K562 (cell line): ENCODE data around the gene SLC34A1. TPM values are rescaled to one million over a fixed set of nuclear protein-coding genes. Genes with fewer than 3 reads are reported as not detected.

Experiments used
- BCL6 ChIP-seq: fragments of 250-450 bp; sonication (Bioruptor Pico); IDR thresholded peaks from 2 replicates; pipeline ENCODE4 v1.4.0; 2020
- CREB5 ChIP-seq: fragments of 250-450 bp; sonication (Bioruptor Pico); IDR thresholded peaks from 2 replicates; pipeline ENCODE4 v1.5.0; 2020; ENCODE audit warnings: mild to moderate bottlenecking
- FIP1L1 ChIP-seq: fragments of 200-400 bp; formaldehyde crosslinking; IDR thresholded peaks from 2 replicates; pipeline ENCODE4 v1.6.1; 2018; ENCODE audit warnings: mild to moderate bottlenecking, low read depth, low read length; ENCODE audit not compliant: poor library complexity, severe bottlenecking
- GATAD2B ChIP-seq: fragments of 450-650 bp; IDR thresholded peaks from 2 replicates; pipeline ENCODE4 v1.6.1; 2017; ENCODE audit warnings: mild to moderate bottlenecking, borderline replicate concordance
- GTF2F1 ChIP-seq: IDR thresholded peaks from 2 replicates; pipeline ENCODE4 v1.6.1; 2011; ENCODE audit warnings: low read depth, low read length, improper control_type of control experiment
- HDAC2 ChIP-seq: fragments of 450-650 bp; IDR thresholded peaks from 2 replicates; pipeline ENCODE4 v1.6.1; 2016; ENCODE audit warnings: mild to moderate bottlenecking
- HNRNPL ChIP-seq: fragments of 200-400 bp; formaldehyde crosslinking; IDR thresholded peaks from 2 replicates; pipeline ENCODE4 v1.6.1; 2017; ENCODE audit warnings: low read depth, mild to moderate bottlenecking, low read length
- MAFG ChIP-seq: fragments of 450-650 bp; conservative IDR thresholded peaks from 2 replicates; pipeline ENCODE4 v1.6.1; 2016; ENCODE audit warnings: missing genetic modification characterization, missing compliant biosample characterization
- MAZ ChIP-seq, 2 experiments: fragments of 450-650 bp in 1 of 2; sonication (generic) in 1 of 2; formaldehyde crosslinking; IDR thresholded peaks in 1 of 2; conservative IDR thresholded peaks in 1 of 2; 2 replicates each; pipeline versions ENCODE4 v1.4.0 to v1.5.0; 2020; ENCODE audit warnings: mild to moderate bottlenecking in 1 of 2, missing genetic modification reagents in 1 of 2
- NFIC ChIP-seq: fragments of 450-650 bp; IDR thresholded peaks from 2 replicates; pipeline ENCODE4 v1.6.1; 2017; ENCODE audit warnings: mild to moderate bottlenecking, inconsistent platforms
- PHF20 ChIP-seq: fragments of 450-650 bp; IDR thresholded peaks from 2 replicates; pipeline ENCODE4 v1.6.1; 2018; ENCODE audit not compliant: partially characterized antibody
- SETDB1 ChIP-seq: IDR thresholded peaks from one replicate; pipeline ENCODE4 v1.6.1; 2012; ENCODE audit warnings: low read length, control low read depth, inconsistent platforms
- SMARCE1 ChIP-seq: fragments of 450-650 bp; IDR thresholded peaks from 2 replicates; pipeline ENCODE4 v1.7.1; 2016; ENCODE audit warnings: mild to moderate bottlenecking
- TBL1XR1 ChIP-seq, 2 experiments: IDR thresholded peaks; 2 replicates each; pipeline ENCODE4 v1.6.1; 2012; ENCODE audit warnings: improper control_type of control experiment in 2 of 2, low read length in 2 of 2, mild to moderate bottlenecking in 1 of 2
- TCF3 ChIP-seq: sonication (generic); formaldehyde crosslinking; IDR thresholded peaks from 2 replicates; pipeline ENCODE4 v1.4.0; 2020; ENCODE audit warnings: mild to moderate bottlenecking, missing genetic modification reagents
- ZKSCAN1 ChIP-seq: fragments of 150-350 bp; IDR thresholded peaks from 2 replicates; pipeline ENCODE4 v1.6.1; 2016; ENCODE audit warnings: low read depth, low read length
- ZNF23 ChIP-seq: fragments of 250-450 bp; sonication (Bioruptor Pico); IDR thresholded peaks from 2 replicates; pipeline ENCODE4 v1.4.0; 2020; ENCODE audit warnings: mild to moderate bottlenecking
- ZNF384 ChIP-seq: IDR thresholded peaks from 2 replicates; pipeline ENCODE4 v1.6.1; 2012; ENCODE audit warnings: low read depth, low read length, improper control_type of control experiment
- ZNF76 ChIP-seq: fragments of 250-450 bp; sonication (Bioruptor Pico); IDR thresholded peaks from 2 replicates; pipeline ENCODE4 v1.4.0; 2020; ENCODE audit warnings: mild to moderate bottlenecking, moderate library complexity, borderline replicate concordance
- ZNF830 ChIP-seq: fragments of 250-450 bp; sonication (Bioruptor Pico); IDR thresholded peaks from 2 replicates; pipeline ENCODE4 v1.5.0; 2021; ENCODE audit warnings: mild to moderate bottlenecking
- polyA plus RNA-seq, 8 experiments: library from polyadenylated mRNA; depleted of rRNA in 4 of 8; stranded (reverse) in 5 of 8; unstranded in 3 of 8; fragments of >200 nt; fragmentation: Nextera tagmentation in 2 of 8; fragmentation: Illumina TruSeq in 1 of 8; extraction: Ambion mirVana in 2 of 8; extraction: Trizol in 1 of 8; gene quantifications; 2 replicates each; pipeline versions ENCODE4 v1.2.1 to v1.2.3, GENCODE V29; 2011 to 2014; ENCODE audit warnings: inconsistent platforms in 1 of 8, missing spikeins in 1 of 8
- total RNA-seq, 7 experiments: library from RNA; depleted of rRNA in 6 of 7; stranded (reverse); fragments of >200 nt in 6 of 7; fragmentation: Illumina TruSeq in 2 of 7; extraction: Trizol in 2 of 7; gene quantifications; 2 replicates each; pipeline versions ENCODE4 v1.2.1 to v1.2.3, GENCODE V29; 2011 to 2021; ENCODE audit warnings: low replicate concordance in 1 of 7
- TF ChIP-seq, protein P1 (sequence below): fragments of 200-400 bp; formaldehyde crosslinking; IDR thresholded peaks from 2 replicates; pipeline ENCODE4 v1.6.1; 2017; ENCODE audit warnings: mild to moderate bottlenecking, low read depth, low read length, moderate library complexity
- TF ChIP-seq, protein P2 (sequence below): fragments of 250-450 bp; sonication (Bioruptor Pico); IDR thresholded peaks from 2 replicates; pipeline ENCODE4 v1.8.0; 2021; ENCODE audit warnings: mild to moderate bottlenecking, moderate library complexity

The SLC34A1 gene
- total and polyA plus RNA-seq, 9 of the 15 experiments (the other 6 are each of a cell fraction or from before 2014, with no cell fraction given): not detected

DNA sequence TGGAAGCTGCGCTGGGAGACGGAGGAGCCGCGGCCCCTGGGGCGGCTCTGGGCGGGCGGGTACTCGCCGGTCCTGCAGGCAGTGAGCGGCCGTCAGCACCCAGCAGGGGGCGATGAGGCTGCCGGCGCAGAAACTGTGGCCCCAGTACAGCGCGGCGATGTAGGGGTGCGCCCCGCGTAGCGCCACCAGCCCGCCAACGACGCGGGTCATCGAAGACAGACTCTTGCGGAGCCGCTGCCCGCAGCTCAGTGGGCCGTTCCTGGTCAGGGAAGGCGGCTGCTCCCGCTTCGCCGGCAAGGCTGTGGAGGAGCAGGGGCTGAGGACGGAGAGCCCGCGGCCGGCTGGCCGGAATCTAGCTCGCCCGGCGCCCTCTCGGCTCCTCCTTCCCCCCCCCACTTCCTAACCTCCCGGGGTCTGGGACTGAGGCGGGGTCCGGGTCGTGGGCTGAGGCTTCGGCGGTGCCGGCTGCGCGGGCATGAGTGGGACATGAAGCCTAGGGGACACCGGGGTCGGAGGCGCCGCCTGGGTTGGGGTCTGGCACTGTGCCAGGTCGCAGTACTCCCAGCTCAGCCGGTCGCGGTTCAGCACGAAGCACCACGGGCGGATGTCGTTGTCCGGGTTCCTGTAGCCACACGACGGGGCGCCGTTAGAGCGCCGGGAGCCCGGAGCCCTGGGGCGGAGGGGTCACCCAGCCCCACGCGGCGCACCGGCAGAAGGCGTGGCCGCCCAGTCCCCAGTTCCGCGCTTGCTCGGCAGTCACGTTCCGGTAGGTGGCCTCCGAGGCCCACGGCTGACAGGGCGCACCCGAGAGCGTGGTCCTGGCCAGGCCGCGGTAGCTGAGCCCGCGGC is 19.8 kb downstream of the SLC34A1 start (continued):
- peak; percentile 87; the same call in 1 of the 2 replicates for TF ChIP-seq GATAD2B
- TF ChIP-seq CREB5 (CRISPR knock-in tag): no peak
- TF ChIP-seq ZKSCAN1: 0 out of 2 replicates have a peak, but pooled peaks have one; percentile 40
- TF ChIP-seq NFIC: peak; percentile 100
- peak; percentile 58 for TF ChIP-seq TCF3 (CRISPR knock-in tag)
- TF ChIP-seq GTF2F1: 0 out of 2 replicates have a peak, but pooled peaks have one; percentile 22
- TF ChIP-seq, protein P1, sequence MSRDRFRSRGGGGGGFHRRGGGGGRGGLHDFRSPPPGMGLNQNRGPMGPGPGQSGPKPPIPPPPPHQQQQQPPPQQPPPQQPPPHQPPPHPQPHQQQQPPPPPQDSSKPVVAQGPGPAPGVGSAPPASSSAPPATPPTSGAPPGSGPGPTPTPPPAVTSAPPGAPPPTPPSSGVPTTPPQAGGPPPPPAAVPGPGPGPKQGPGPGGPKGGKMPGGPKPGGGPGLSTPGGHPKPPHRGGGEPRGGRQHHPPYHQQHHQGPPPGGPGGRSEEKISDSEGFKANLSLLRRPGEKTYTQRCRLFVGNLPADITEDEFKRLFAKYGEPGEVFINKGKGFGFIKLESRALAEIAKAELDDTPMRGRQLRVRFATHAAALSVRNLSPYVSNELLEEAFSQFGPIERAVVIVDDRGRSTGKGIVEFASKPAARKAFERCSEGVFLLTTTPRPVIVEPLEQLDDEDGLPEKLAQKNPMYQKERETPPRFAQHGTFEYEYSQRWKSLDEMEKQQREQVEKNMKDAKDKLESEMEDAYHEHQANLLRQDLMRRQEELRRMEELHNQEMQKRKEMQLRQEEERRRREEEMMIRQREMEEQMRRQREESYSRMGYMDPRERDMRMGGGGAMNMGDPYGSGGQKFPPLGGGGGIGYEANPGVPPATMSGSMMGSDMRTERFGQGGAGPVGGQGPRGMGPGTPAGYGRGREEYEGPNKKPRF: no peak
- no peak for TF ChIP-seq BCL6 (CRISPR knock-in tag)
- TF ChIP-seq, protein P2, sequence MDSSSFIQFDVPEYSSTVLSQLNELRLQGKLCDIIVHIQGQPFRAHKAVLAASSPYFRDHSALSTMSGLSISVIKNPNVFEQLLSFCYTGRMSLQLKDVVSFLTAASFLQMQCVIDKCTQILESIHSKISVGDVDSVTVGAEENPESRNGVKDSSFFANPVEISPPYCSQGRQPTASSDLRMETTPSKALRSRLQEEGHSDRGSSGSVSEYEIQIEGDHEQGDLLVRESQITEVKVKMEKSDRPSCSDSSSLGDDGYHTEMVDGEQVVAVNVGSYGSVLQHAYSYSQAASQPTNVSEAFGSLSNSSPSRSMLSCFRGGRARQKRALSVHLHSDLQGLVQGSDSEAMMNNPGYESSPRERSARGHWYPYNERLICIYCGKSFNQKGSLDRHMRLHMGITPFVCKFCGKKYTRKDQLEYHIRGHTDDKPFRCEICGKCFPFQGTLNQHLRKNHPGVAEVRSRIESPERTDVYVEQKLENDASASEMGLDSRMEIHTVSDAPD (CRISPR knock-in tag): no peak
- TF ChIP-seq ZNF76 (CRISPR knock-in tag): no peak
- no peak for TF ChIP-seq HDAC2
- TF ChIP-seq HNRNPL: peak; percentile 74; the same call in 1 of the 2 replicates
- no peak for TF ChIP-seq ZNF23
- peak; percentile 71 for TF ChIP-seq PHF20
- TF ChIP-seq MAZ (CRISPR knock-in tag; conservative IDR thresholded peaks at IDR 0.05 in 1 of 2, IDR thresholded peaks at IDR 0.05 in 1 of 2): peak in 1 of 2 experiments; percentile 77
- TF ChIP-seq ZNF384: no peak
- no peak for TF ChIP-seq SMARCE1
- no peak for TF ChIP-seq SETDB1
- TF ChIP-seq FIP1L1: peak; percentile 66
- TF ChIP-seq MAFG (tag): no peak
- peak in 1 of 2 experiments; percentile 57; a peak in 1 of 4 replicates for TF ChIP-seq TBL1XR1 (IDR thresholded peaks at IDR 0.05; ENCODE audit: low read length in 2 of 2)
- TF ChIP-seq ZNF830 (CRISPR knock-in tag): no peak; the same call in 1 of the 2 replicates
